KBM-7 (cell line): Measurements from ENCODE around the gene PHKA1.
"Not testable (repeated sequence)": the region's sequence is repeated elsewhere in the genome, so short reads cannot be mapped to it uniquely, and the experiment has no call there.

Source experiments
- DNase-seq: peaks from one replicate; pipeline ENCODE4 v3.0.0-alpha.2; 2015
- in situ Hi-C: fragments of 300-500 bp; cut with MboI; formaldehyde crosslinking; loops from 2 replicates; pipeline ENCODE4 v1.14.3; 2020; ENCODE audit warnings: low sequenced_read_pairs, low pct_unique_long_range_greater_than_20kb, mixed read lengths

PHKA1 gene

DNA sequence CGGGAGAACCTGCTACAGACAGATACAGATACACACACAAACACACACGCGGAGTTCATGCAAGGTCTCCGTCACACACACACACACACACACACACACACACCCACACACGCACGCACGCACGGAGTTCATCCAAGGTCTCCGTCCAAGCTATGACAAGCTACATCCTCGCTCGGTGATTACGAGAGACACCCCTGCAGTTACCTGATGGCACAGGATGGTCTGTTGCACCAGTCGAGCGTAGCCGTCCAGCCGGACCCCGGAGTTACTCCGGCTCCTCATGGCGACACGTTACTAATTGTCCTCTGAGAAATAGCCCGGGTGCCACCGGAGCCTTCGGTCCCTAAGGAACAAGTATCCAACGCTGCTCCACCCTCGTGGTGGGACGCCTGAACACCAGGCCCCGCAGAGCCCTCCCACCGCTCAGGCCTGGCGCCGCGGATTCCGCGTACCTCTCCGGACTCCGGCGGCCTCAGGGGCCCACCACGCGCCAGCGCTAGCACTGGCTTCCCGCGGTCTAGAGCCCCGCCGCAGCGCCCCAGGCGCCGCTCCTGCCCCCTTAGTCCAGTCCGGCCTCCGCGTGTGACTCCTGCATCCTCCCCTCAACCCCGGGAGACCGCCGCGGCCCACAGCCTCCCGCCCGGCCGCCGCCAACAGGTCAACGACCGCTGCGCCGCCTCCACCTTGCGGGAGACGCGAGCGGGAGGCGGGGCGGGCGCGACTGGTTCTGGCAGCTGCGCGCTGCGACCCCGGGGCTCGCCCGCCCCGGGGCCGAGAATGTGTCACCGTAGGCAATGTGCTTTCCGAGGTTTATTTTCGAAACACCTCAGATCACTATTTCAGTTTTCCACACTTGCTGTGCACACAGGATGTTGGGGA is at the start of gene PHKA1:
TSS of gene PHKA1 (minus strand) at position 708 of the 879 bp plus-strand sequence. CDS start at position 282, 426 bp downstream.
- peak; percentile 87 for DNase-seq
- in situ Hi-C loops: not testable (repeated sequence)

DNA sequence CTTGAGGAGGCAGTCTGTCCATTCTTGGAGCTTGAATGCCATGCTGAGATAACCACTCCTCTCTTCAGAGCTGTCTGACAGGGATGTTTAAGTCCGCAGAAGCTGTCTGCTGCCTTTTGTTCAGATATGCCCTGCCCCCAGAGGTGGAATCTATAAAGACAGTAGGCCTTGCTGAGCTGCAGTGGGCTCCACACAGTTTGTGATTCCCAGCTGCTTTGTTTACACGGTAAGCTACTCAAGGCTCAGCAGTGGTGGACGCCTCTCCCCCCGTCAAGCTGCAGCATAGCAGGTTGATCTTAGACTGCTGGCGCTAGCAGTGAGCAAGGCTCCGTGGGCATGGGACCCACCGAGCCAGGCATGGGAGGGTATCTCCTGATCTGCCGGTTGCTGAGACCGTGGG is 46.3 kb upstream of the PHKA1 start:
- DNase-seq, in situ Hi-C loops: not testable (repeated sequence)

DNA sequence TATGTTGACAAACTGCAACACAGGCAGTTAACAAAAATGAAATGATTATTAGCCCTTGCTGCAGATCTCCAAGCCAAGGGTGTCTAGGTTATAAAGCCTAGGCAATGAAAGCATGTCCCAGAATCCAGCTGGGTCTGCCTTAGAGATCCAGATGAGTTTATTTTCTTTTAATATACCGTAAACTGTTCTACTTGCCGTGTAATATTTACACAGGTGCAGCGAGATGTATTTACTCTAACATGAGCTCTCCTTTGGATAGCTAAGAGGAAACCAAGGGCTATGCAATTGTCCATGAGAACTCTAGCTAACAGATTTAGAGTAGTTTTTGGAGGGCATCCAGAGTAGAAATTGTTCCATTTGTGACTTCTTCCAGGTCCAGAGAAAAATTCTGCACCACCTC is 34.4 kb upstream of the PHKA1 start:
- DNase-seq, in situ Hi-C loops: not testable (repeated sequence)

DNA sequence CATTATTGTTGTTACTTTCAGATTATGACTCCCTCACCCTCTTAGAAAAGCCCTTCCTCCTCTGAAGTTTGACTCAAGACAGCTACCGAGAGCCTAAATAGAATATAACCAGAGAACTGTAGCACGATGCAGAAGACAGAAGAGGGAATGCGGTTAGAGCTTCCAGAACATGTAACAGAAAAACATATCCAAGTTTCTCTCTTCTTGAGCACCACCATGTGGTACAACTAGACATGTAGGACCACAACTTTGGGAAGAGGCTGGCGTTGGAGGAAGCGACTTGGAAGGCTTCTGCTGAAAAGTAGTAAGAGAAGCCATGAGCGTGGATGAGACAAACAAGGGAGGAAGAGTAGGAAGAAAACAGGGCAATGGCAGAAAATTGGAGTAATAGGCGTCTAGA is 31.4 kb upstream of the PHKA1 start:
- in situ Hi-C loops, DNase-seq: not testable (repeated sequence)

DNA sequence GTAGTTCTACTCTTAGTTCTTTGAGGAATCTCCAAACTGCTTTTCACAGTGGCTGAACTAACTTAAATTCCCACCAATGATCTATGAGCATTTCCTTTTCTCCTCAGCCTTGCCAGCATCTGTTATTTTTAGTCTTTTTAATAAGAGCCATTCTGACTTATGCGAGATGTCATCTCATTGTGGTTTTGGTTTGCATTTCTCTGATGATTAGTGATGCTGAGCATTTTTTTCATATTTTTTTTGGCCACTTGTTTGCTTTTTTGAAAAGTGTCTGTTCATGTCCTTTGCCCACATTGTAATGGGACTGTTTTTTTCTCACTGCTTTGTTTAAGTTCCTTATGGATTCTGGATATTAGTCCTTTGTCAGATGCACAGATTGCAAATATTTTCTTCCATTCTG is 21.5 kb upstream of the PHKA1 start:
- DNase-seq: no peak
- in situ Hi-C loops: no loop called here

DNA sequence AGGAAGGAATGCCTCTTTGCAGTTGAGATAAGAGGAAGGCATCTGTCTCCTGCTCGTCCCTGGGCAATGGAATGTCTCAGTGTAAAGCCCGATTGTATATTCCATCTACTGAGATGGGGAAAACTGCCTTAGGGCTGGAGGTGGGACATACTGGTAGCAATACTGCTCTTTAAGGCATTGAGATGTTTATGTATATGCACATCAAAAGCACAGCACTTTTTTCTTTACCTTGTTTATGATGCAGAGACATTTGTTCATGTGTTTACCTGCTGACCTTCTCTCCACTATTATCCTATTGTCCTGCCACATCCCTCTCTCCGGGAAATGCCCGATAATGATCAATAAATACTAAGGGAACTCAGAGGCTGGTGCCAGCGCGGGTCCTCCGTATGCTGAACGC is 19.5 kb upstream of the PHKA1 start:
- in situ Hi-C loops, DNase-seq: not testable (repeated sequence)

DNA sequence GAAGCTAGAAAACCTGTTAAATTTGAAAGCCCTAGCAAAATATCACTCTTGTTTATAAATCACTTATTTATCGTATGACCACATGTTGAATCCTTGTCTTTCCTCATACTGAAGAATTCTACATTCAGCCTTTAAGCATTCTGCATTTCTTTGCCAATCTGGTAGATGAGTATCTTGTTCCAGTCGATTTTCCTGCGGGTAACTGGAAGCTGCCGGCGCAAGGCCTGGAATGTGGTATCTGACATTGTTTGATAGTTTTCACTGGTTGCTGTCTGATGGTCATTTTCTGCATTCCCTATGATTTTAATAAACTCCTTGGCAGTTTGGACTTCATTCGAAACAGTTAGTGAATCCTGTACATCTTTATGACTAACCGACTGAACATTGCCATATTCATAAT is 13.7 kb upstream of the PHKA1 start:
- no peak for DNase-seq
- in situ Hi-C loops: no loop called here

DNA sequence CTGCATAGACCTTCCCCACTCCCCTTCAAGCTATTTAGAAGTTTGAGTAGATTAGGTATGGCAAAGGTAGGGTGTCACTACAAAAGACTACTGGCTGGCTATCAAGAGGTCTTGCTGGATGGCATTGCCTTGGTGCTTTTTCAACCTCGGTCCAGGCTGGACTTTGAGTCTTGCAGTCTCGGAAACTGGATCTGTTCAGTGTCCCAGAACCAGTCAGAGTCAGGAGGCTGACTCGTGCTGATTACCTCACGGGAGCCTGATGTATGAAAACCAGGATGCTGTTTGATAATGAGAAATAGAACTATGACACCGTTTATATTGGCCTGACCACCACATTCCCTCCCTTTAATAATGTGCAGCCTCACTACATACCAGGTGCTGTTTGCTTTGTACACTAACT is 2.7 kb upstream of the PHKA1 start:
- in situ Hi-C loops: no loop called here
- no peak for DNase-seq

DNA sequence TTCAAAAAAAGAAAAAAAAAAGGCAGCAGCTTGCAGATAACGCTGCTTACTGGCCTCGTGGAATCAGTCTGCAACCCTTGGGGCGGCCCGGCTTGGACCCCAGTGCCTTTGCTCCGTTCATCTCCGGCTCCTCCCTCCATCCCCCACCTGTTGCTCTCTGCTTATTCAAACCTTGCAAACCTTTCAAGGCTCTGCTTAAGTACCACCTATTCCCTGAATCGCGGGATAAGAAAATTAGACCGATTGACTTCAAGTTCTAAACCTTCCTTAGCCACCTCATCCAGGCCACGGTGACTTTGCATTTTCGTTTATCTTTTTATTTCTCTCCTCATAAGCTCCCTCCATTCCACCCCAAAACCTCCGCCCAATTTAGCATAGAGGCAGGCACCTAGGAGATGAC is 1.4 kb upstream of the PHKA1 start:
- DNase-seq: no peak
- in situ Hi-C loops: no loop called here

DNA sequence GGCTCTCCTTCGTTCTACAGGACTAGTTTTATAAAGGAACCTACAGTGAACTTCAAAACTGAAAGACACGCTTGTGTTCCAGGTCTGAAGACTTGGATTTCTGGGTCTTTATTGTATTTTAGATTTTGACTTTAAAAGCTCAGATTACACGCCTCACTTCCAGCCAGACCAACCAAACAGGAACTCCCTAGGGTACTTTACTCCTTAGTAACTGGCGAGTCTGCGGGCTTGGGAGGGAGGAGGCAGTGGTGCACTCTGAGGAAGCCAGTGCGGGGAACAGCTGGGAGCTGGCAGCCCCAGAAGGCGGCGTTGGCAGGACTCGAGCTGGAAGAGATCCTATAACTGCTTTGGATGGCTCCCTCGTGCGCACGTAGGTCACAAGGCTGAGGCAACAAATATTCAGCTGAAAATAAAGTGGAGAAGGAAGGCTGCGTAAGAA is 391 bp upstream of the PHKA1 start:
- in situ Hi-C loops: no loop called here
- DNase-seq: peak; percentile 83

DNA sequence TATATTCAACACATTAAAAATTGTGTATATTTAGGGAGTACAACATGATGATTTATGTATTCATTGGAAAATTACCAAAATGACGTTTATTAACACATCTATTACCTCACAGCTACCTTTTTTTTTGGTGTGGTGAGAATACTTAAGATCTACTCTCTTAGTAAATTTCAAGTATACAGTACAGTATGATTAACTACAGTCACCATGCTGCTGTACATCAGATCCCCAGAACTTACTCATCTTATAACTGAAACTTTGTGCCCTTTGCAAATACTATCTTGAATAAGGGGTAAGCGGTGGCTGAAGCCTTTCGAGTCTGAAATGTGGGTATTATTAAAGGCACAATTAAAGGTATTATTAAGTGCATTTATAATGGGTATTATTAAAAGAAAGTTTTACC is 976 bp downstream of the PHKA1 start:
- no peak for DNase-seq
- in situ Hi-C loops: no loop called here

DNA sequence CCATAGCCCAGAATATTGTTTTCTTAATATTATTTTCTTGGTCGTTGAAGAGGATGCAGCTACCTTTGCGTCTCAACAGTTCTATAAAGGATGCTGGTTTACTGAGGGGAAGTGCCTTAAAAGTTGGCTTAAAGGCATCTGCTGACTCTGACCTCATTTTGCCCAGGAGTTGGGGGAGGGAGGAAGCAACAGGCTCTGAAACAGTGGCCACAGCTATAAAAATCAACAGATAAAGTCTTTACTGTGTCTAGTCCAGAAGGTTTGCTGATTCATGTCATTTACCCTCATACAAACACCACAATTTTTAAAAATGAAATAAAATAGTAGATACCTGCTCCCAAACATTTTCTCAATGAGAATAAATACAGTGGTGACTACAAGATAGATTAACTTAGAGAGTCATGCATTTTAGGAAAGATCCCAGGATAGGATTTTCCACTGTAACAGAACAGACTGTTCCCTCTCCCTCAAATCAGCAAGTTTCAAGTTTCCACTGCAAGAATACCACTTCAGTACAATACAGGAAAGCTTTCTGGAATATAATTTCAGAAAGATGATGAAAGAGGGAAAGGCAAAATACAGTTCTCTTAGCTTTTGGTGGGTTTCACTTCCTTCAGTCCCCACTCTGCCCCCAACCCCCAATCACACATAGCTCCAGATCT is 1.9 kb downstream of the PHKA1 start:
- in situ Hi-C loops: no loop called here
- DNase-seq: peak; percentile 76

DNA sequence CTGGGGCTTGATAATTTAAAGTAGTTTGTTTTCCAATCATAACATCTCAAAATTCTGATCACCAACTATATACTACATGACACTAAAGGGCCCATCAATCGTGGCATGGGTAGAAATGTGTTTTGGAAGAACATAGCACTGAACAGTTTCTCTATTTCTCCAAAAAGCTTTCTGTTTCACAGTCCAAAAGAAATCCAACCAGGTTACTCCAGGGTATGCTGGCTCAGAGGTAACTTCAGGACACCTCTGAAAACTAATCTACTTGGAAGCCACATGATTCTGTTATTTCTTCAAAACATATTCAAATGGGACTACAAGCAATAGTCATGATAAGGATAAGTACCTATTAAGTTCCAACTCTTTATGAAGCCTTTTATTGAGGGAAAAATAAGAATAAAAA is 8.3 kb downstream of the PHKA1 start:
- in situ Hi-C loops: no loop called here
- no peak for DNase-seq

DNA sequence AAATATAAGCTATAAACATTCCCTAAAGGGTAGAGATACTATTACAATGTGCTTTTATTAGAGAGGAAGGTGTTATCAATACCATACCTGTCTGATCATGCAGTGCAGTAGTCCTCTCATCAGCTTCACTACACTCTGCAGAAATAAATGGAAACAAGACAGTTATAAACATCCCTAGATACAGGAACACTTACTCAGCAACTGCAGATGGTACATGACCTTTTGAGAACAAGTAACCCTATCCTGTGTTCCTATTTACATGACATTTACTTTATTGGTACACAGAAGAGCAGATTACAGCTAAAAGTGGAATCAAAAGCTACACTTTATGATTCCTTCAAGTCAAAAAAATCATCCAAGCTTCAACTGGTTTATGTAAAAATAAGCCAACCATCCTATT is 9.0 kb downstream of the PHKA1 start:
- in situ Hi-C loops: no loop called here
- DNase-seq: no peak

DNA sequence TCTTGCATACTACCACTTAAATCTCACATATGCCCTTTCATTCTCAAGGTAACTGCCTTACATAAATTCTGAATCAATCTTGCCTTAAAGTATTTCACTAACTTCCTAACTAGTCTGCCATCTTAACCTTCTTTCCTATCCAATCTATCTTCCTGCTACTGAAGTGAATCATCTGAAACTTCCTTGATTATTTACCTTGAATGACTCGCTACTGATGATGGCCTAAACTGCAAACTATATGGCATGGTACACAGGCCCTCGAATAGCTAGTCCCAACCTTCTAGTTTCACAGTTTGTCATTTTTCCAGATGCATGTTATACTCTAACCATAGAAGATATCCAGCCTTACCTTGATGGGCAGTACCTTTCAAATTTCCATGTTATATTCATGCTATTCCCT is 19.9 kb downstream of the PHKA1 start:
- in situ Hi-C loops: no loop called here
- no peak for DNase-seq

DNA sequence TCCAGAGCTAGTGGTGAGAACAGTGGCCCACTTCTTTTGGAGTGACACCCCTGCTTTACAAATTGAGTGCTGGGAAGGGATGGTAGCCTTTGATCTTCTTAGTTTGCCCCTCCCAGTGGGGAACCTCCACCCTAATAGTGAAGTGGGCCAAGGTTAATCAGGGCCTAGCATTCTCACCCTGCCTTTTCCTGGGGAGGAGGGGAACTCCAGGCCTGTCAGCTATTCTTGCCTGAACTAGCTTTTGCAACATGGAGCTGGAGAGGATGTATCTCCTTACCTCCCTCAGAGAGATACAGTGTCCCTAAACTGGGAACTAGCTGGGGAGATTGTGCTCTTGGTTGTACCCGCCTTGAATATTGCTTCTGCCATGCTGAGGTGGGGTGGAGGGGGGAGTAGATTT is 20.6 kb downstream of the PHKA1 start:
- no peak for DNase-seq
- in situ Hi-C loops: no loop called here

DNA sequence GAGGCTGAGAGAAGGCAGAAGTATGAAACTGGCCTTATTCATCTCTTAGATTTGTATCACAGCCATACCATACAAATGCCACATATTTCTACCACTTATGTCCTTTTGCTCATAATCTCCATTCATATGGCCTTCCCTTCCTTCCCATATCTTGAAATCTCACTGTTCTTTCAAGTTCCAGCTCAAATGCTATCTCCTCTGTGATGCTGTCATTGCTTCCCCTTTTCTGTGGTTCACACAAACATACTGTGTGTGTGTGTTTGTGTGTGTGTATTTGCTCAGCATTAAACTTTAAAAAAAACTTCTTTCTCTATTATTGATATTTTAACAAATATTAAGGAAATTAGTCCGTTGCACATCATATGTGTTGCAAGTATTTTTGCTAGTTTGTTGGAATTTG is 26.7 kb downstream of the PHKA1 start:
- in situ Hi-C loops: no loop called here
- peak; percentile 71 for DNase-seq

DNA sequence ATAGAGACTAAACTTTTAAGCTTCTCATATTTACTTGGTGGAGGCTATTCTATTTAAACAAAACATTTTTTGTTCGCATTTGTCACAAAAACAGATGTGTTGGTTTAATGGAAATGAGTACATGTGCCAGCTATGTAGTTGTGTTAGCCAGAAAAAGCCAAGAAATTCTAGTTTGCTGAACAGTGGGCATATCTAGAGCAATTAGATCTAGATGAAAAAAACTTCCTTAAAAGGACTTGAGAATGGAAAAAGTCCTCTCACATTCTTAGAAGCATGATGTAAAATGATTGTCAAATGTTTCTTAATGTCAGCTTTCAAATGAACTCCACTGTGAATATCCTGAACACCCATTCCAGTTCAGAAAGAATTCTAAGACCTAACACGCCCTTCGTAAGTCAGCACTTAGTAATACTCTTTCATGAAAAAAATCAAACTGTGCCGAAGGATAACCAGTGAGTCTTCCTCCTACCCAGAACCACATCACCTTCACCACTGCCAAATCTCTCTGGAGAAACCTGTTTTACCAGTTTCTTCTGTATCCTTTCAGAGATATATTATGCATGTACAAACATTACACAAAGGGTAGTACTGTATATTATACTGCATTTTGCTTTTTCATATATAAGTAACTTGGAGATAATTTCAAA is 28.2 kb downstream of the PHKA1 start:
- DNase-seq: no peak
- in situ Hi-C loops: no loop called here

DNA sequence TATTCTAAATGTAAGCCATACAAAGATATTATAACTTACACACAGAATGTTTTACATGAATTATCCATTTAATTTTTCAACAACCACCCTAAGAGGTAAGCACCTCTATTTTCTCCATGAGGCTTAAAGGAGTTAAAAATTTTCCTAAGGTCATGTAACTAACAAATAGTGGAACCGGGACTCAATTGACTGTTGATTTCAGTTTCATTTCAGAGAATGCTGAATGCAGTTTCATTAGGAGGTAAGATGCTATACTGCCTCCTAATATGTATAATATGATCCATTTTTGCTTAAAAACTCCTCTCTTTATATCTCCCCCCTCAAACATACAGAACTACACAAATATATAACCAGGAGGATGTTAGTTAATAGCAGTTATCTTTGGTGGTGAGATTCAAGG is 29.1 kb downstream of the PHKA1 start:
- in situ Hi-C loops: no loop called here
- DNase-seq: no peak

DNA sequence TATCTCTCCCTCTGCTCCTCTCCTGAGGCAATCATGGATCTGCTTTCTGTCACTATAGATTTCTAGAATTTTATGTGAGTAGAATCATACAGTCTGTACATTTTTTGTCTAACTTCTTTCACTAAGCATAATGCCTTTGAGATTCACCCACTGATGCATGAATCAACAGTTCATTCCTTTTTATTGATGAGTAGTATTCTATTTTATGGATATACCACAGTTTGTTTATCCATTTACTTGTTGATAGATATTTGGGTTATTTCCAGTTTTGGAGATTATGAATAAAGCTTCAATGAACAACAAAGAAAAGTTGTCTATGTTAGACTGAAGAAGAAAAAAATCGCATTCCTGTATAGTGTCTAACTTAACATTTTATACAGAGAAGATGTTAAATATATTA is 30.5 kb downstream of the PHKA1 start:
- in situ Hi-C loops: no loop called here
- no peak for DNase-seq
